ENCODE measurements around the gene EXOC4.

GRCh38 chr7:133748443-133749407 lies 495.8 kb downstream of the EXOC4 start:
- TF ChIP-seq CTCF (IDR thresholded peaks at IDR 0.05): no peak
- no peak for TF ChIP-seq POLR2AphosphoS5 (IDR thresholded peaks at IDR 0.05; ENCODE audit: insufficient read depth in 1 of 2, low read depth in 1 of 2)

All from vagina (tissue), 2 donors.